ENCODE data around the gene TMEM45A. TPM values are rescaled to one million over a fixed set of nuclear protein-coding genes. Genes with fewer than 3 reads are reported as not detected.

The TMEM45A gene
- total RNA-seq, 2 experiments from 2014 or later, result 1.1 to 1.8 TPM

- ChIA-PET CTCF (no interaction called here), POLR2A (no interaction called here)
- no peaks in the 10 kb centered on the region for H3K36me3 Mint-ChIP-seq (ENCODE audit: low read depth)
- DNase-seq (no peak), ATAC-seq (no peak)
- intact Hi-C loops (cut with micrococcal nuclease), result no loop called here
- no peak overlapping the region for H3K4me3 Mint-ChIP-seq
- H3K27me3 Mint-ChIP-seq, result no peaks in the 10 kb centered on the region
- peaks cover 4% of the 10 kb centered on the region for H3K4me1 Mint-ChIP-seq (ENCODE audit: low read depth)
- H3K27ac Mint-ChIP-seq, result no peak overlapping the region
- H3K9me3 Mint-ChIP-seq, result no peaks in the 10 kb centered on the region
- no peak for TF ChIP-seq CTCF (IDR thresholded peaks at IDR 0.05)
These were observed 37.7 kb upstream of the TMEM45A start for GRCh38 chr3:100454677-100455076.

- intact Hi-C loops (cut with micrococcal nuclease), result no loop called here
- POLR2A ChIA-PET, result no interaction called here
- H3K36me3 Mint-ChIP-seq (ENCODE audit: low read depth), result no peaks in the 10 kb centered on the region
- CTCF ChIA-PET, result interaction anchor here (0.9 to 1.2 kb wide), 3 partner anchors 7 to 136 kb away, joined by 3 to 4 read pairs (median 4); no protein-coding TSS in a partner anchor
- DNase-seq (peak; percentile 8), ATAC-seq (no peak)
- H3K27me3 Mint-ChIP-seq, result no peaks in the 10 kb centered on the region
- peaks cover 4% of the 10 kb centered on the region for H3K4me1 Mint-ChIP-seq (ENCODE audit: low read depth)
- no peak for TF ChIP-seq CTCF (IDR thresholded peaks at IDR 0.05)
- no peak overlapping the region for H3K27ac Mint-ChIP-seq
- H3K4me3 Mint-ChIP-seq, result no peak overlapping the region
- no peaks in the 10 kb centered on the region for H3K9me3 Mint-ChIP-seq
These were observed 36.4 kb upstream of the TMEM45A start for GRCh38 chr3:100455841-100456550.

GRCh38 chr3:100456745-100457144, 35.7 kb upstream of the TMEM45A start:
- ATAC-seq (no peak), DNase-seq (no peak)
- Mint-ChIP-seq H3K4me3 (no peak overlapping the region), H3K27me3 (no peaks in the 10 kb centered on the region), H3K36me3 (ENCODE audit: low read depth) (no peaks in the 10 kb centered on the region), H3K4me1 (ENCODE audit: low read depth) (peaks cover 4% of the 10 kb centered on the region), H3K27ac (no peak overlapping the region), H3K9me3 (no peaks in the 10 kb centered on the region)
- ChIA-PET CTCF (interaction anchor here (0.8 to 1.2 kb wide), 3 partner anchors 8 to 135 kb away, joined by 3 to 4 read pairs (median 3); no protein-coding TSS in a partner anchor), POLR2A (no interaction called here)
- TF ChIP-seq CTCF (IDR thresholded peaks at IDR 0.05), result no peak
- intact Hi-C loops (cut with micrococcal nuclease), result no loop called here

- Mint-ChIP-seq H3K4me3 (no peak overlapping the region), H3K9me3 (no peaks in the 10 kb centered on the region), H3K36me3 (ENCODE audit: low read depth) (no peaks in the 10 kb centered on the region), H3K27me3 (no peaks in the 10 kb centered on the region), H3K4me1 (ENCODE audit: low read depth) (peaks cover 4% of the 10 kb centered on the region), H3K27ac (no peak overlapping the region)
- intact Hi-C loops (cut with micrococcal nuclease), result no loop called here
- no peak for ATAC-seq
- ChIA-PET CTCF (interaction anchor here (1.3 kb wide), 1 partner anchor 135 kb away, joined by 3 read pairs; no protein-coding TSS in a partner anchor), POLR2A (interaction anchor here (0.7 kb wide), 1 partner anchor 26 kb away, joined by 3 read pairs; no protein-coding TSS in a partner anchor)
- TF ChIP-seq CTCF (IDR thresholded peaks at IDR 0.05), result no peak
- no peak for DNase-seq
These were observed 34.6 kb upstream of the TMEM45A start for GRCh38 chr3:100457811-100458210.

GRCh38 chr3:100458814-100459213, 33.6 kb upstream of the TMEM45A start:
- no peak overlapping the region for H3K4me3 Mint-ChIP-seq
- H3K27ac Mint-ChIP-seq, result no peak overlapping the region
- H3K9me3 Mint-ChIP-seq, result no peaks in the 10 kb centered on the region
- peaks cover 4% of the 10 kb centered on the region for H3K4me1 Mint-ChIP-seq (ENCODE audit: low read depth)
- ATAC-seq, result no peak
- no peaks in the 10 kb centered on the region for H3K36me3 Mint-ChIP-seq (ENCODE audit: low read depth)
- POLR2A ChIA-PET, result no interaction called here
- intact Hi-C loops (cut with micrococcal nuclease), result no loop called here
- H3K27me3 Mint-ChIP-seq, result no peaks in the 10 kb centered on the region
- TF ChIP-seq CTCF (IDR thresholded peaks at IDR 0.05), result no peak
- DNase-seq, result no peak
- CTCF ChIA-PET, result no interaction called here
